ENCODE data around the gene EIF4E3.

Gene EIF4E3

GRCh38 chr3:71725271-71725991 lies at the start of gene EIF4E3:
EIF4E3 (minus strand) TSS chr3:71725402; CDS start chr3:71725367, 35 bp downstream.
- peaks cover 4% of the 10 kb centered on the region for H3K27me3 ChIP-seq (replicated peaks; ENCODE audit: control insufficient read depth, insufficient read depth, low read length)
- H3K9me3 ChIP-seq (ENCODE audit: control insufficient read depth, low read length): no peaks in the 10 kb centered on the region
- peaks cover 11% of the 10 kb centered on the region for H3K4me1 ChIP-seq (ENCODE audit: control insufficient read depth, insufficient read depth, low read length)
- H3K9ac ChIP-seq (ENCODE audit: low read length): peak within 1 kb of the TSS; percentile 88
- peak within 1 kb of the TSS; percentile 89 for H3K4me3 ChIP-seq (ENCODE audit: low read length)
- peak; percentile 80 for DNase-seq (ENCODE audit: low read depth)
- no peaks in the 10 kb centered on the region for H3K36me3 ChIP-seq (ENCODE audit: control insufficient read depth, insufficient read depth, low read length, severe bottlenecking)

DNA sequence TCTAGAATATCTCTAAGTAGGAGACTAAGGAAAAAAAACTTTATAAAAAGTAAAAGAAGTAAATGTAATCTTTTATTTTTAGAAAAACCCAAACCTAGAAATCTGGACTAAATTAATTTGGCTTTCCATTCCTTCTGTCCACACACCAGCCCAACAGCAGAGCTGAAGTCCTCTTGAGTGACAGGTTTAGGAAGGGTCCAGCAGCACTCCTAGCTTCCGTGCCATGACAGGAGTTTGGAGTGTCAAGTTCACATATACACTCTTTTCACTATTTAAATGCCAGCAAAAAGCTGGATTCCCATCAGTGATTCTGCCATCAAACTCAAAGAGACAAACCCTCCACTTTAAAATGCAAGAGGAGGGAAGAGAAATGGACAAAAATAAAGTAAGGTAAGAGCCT lies 46.7 kb upstream of the EIF4E3 start:
- DNase-seq (ENCODE audit: low read depth): no peak

GRCh38 chr3:71771126-71771525 lies 45.9 kb upstream of the EIF4E3 start:
- Histone ChIP-seq H3K4me3 (ENCODE audit: low read length) (no peak overlapping the region), H3K27me3 (replicated peaks; ENCODE audit: control insufficient read depth, insufficient read depth, low read length) (peaks cover 27% of the 10 kb centered on the region), H3K9ac (ENCODE audit: low read length) (no peak overlapping the region), H3K36me3 (ENCODE audit: control insufficient read depth, insufficient read depth, low read length, severe bottlenecking) (no peaks in the 10 kb centered on the region), H3K9me3 (ENCODE audit: control insufficient read depth, low read length) (no peaks in the 10 kb centered on the region), H3K4me1 (ENCODE audit: control insufficient read depth, insufficient read depth, low read length) (no peaks in the 10 kb centered on the region)
- no peak for DNase-seq (ENCODE audit: low read depth)

More for the DNA sequence above, 46.7 kb upstream of the EIF4E3 start:
- Histone ChIP-seq H3K36me3 (ENCODE audit: control insufficient read depth, insufficient read depth, low read length, severe bottlenecking) (no peaks in the 10 kb centered on the region), H3K4me1 (ENCODE audit: control insufficient read depth, insufficient read depth, low read length) (no peaks in the 10 kb centered on the region), H3K9me3 (ENCODE audit: control insufficient read depth, low read length) (no peaks in the 10 kb centered on the region), H3K27me3 (replicated peaks; ENCODE audit: control insufficient read depth, insufficient read depth, low read length) (peaks cover 23% of the 10 kb centered on the region), H3K4me3 (ENCODE audit: low read length) (no peak overlapping the region), H3K9ac (ENCODE audit: low read length) (no peak overlapping the region)

DNA sequence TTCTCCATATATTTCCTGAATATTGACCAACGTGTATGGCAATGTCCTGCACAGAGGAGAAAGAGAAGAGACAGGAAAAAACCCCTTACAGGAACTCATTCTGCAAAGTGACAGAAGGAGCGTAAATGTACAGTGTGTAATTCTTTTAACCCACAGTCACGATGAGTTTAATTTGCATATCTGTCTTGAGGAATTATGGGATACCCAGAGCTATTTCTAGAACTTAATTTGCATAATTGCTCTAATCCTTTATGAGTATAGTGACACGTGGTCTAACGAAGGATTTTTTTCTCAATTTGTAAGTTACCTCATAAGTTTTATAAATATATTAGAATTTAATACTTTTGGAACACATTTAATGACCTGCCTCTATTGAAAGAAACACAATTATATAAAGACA lies 38.2 kb upstream of the EIF4E3 start:
- DNase-seq (ENCODE audit: low read depth): no peak
- H3K4me3 ChIP-seq (ENCODE audit: low read length): no peak overlapping the region
- peaks cover 55% of the 10 kb centered on the region for H3K27me3 ChIP-seq (replicated peaks; ENCODE audit: control insufficient read depth, insufficient read depth, low read length)
- H3K9ac ChIP-seq (ENCODE audit: low read length): no peak overlapping the region
- no peaks in the 10 kb centered on the region for H3K36me3 ChIP-seq (ENCODE audit: control insufficient read depth, insufficient read depth, low read length, severe bottlenecking)
- no peaks in the 10 kb centered on the region for H3K9me3 ChIP-seq (ENCODE audit: control insufficient read depth, low read length)
- H3K4me1 ChIP-seq (ENCODE audit: control insufficient read depth, insufficient read depth, low read length): no peaks in the 10 kb centered on the region

DNA sequence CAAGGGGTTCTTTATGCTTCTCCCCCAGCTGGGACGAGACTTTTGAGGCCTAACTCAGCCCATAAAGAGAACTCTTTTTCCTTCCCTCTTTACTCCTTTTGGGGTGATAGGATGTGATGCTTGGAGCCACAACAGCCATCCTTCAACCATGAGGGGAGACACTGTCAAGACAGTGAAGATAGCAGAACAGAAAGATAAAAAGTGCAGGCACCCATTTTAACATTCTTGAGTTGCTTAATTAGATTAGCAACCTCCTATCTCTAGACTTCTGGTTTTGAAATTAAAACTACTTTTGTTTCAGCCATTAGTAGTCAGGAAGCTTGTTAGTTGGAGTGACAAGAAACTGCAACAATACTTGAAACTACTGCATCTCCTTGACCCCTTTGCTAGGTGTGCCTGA lies 34.9 kb upstream of the EIF4E3 start:
- no peak overlapping the region for H3K9ac ChIP-seq (ENCODE audit: low read length)
- DNase-seq (ENCODE audit: low read depth): no peak
- no peaks in the 10 kb centered on the region for H3K36me3 ChIP-seq (ENCODE audit: control insufficient read depth, insufficient read depth, low read length, severe bottlenecking)
- H3K4me1 ChIP-seq (ENCODE audit: control insufficient read depth, insufficient read depth, low read length): no peaks in the 10 kb centered on the region
- no peak overlapping the region for H3K4me3 ChIP-seq (ENCODE audit: low read length)
- H3K27me3 ChIP-seq (replicated peaks; ENCODE audit: control insufficient read depth, insufficient read depth, low read length): peaks cover 67% of the 10 kb centered on the region
- H3K9me3 ChIP-seq (ENCODE audit: control insufficient read depth, low read length): no peaks in the 10 kb centered on the region

DNA sequence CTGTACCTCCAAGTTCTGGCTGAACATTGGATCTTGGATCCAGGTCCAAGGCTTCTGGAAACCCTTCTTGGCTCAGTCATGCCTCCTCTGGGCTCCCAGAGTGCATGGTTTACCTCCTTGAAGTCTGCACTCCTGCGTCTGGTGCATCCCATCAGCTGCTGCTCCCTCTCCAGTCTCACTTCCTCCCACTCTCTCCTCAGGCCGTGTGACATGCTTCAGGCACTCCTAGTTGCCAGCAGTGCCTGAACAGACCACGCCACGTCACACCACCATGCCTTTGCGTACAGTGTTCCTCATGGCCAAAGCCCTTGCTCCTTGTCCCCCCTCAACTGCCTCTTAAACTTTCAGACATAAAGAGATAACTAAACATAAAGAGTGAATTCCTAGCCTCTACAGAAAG lies 34.2 kb upstream of the EIF4E3 start:
- no peak overlapping the region for H3K4me3 ChIP-seq (ENCODE audit: low read length)
- peaks cover 72% of the 10 kb centered on the region for H3K27me3 ChIP-seq (replicated peaks; ENCODE audit: control insufficient read depth, insufficient read depth, low read length)
- H3K9ac ChIP-seq (ENCODE audit: low read length): no peak overlapping the region
- no peak for DNase-seq (ENCODE audit: low read depth)
- H3K36me3 ChIP-seq (ENCODE audit: control insufficient read depth, insufficient read depth, low read length, severe bottlenecking): no peaks in the 10 kb centered on the region
- no peaks in the 10 kb centered on the region for H3K9me3 ChIP-seq (ENCODE audit: control insufficient read depth, low read length)
- no peaks in the 10 kb centered on the region for H3K4me1 ChIP-seq (ENCODE audit: control insufficient read depth, insufficient read depth, low read length)

DNA sequence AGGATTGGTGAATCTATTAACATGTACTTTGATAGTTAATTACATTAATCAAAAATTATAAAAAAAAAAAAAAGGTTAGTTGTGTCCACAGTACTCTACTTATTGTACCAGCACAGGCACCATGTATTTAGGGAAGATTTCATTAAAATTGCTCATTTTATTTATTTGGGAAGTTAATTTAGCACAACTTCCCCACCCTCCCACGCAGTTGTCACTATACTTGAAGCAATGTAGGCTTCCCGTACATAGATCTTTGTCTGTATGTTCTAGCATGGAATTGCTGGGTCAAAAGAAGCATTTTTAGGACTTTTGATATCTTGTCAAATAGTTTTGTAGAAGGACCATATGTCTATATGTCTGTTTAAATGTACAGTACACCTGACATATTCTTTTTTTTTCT lies 32.9 kb upstream of the EIF4E3 start:
- Histone ChIP-seq H3K9me3 (ENCODE audit: control insufficient read depth, low read length) (no peaks in the 10 kb centered on the region), H3K36me3 (ENCODE audit: control insufficient read depth, insufficient read depth, low read length, severe bottlenecking) (no peaks in the 10 kb centered on the region), H3K4me1 (ENCODE audit: control insufficient read depth, insufficient read depth, low read length) (no peaks in the 10 kb centered on the region), H3K9ac (ENCODE audit: low read length) (no peak overlapping the region), H3K4me3 (ENCODE audit: low read length) (no peak overlapping the region), H3K27me3 (replicated peaks; ENCODE audit: control insufficient read depth, insufficient read depth, low read length) (peaks cover 61% of the 10 kb centered on the region)
- no peak for DNase-seq (ENCODE audit: low read depth)

GRCh38 chr3:71754610-71755253 lies 29.5 kb upstream of the EIF4E3 start:
- H3K9ac ChIP-seq (ENCODE audit: low read length): no peak overlapping the region
- peaks cover 60% of the 10 kb centered on the region for H3K27me3 ChIP-seq (replicated peaks; ENCODE audit: control insufficient read depth, insufficient read depth, low read length)
- H3K36me3 ChIP-seq (ENCODE audit: control insufficient read depth, insufficient read depth, low read length, severe bottlenecking): no peaks in the 10 kb centered on the region
- peaks cover 3% of the 10 kb centered on the region for H3K9me3 ChIP-seq (ENCODE audit: control insufficient read depth, low read length)
- H3K4me3 ChIP-seq (ENCODE audit: low read length): peak overlapping the region; percentile 56
- DNase-seq (ENCODE audit: low read depth): no peak
- no peaks in the 10 kb centered on the region for H3K4me1 ChIP-seq (ENCODE audit: control insufficient read depth, insufficient read depth, low read length)

DNA sequence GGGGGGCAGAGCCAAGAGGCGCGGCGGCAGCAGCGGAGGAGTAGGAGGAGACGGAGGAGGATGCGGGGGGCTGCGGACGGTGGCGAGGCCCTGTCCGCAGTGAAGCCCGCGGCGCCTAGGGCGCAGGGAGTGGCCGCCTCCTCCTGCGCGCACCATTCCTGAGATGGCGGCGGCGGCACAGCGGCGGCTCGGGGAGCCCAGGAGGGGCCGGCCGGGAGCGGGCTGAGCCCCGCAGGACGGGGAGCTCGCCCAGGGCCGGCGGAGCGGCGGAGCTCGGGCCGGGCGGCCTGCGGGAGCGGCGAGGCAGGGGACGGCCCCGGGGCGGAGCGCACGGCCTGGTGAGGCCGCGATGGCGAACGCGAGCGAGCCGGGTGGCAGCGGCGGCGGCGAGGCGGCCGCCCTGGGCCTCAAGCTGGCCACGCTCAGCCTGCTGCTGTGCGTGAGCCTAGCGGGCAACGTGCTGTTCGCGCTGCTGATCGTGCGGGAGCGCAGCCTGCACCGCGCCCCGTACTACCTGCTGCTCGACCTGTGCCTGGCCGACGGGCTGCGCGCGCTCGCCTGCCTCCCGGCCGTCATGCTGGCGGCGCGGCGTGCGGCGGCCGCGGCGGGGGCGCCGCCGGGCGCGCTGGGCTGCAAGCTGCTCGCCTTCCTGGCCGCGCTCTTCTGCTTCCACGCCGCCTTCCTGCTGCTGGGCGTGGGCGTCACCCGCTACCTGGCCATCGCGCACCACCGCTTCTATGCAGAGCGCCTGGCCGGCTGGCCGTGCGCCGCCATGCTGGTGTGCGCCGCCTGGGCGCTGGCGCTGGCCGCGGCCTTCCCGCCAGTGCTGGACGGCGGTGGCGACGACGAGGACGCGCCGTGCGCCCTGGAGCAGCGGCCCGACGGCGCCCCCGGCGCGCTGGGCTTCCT lies 28.8 kb upstream of the EIF4E3 start, which contains the start of gene GPR27:
Gene GPR27, plus strand, starts transcription at position 155 of the 909 bp plus-strand sequence. Its CDS starts 195 bp downstream, at position 350.
- Histone ChIP-seq H3K9ac (ENCODE audit: low read length) (no peak within 1 kb of the TSS), H3K9me3 (ENCODE audit: control insufficient read depth, low read length) (peaks cover 3% of the 10 kb centered on the region), H3K36me3 (ENCODE audit: control insufficient read depth, insufficient read depth, low read length, severe bottlenecking) (no peaks in the 10 kb centered on the region), H3K4me1 (ENCODE audit: control insufficient read depth, insufficient read depth, low read length) (no peaks in the 10 kb centered on the region), H3K4me3 (ENCODE audit: low read length) (peak within 1 kb of the TSS; percentile 56), H3K27me3 (replicated peaks; ENCODE audit: control insufficient read depth, insufficient read depth, low read length) (peaks cover 57% of the 10 kb centered on the region)
- DNase-seq (ENCODE audit: low read depth): peak; percentile 67

GRCh38 chr3:71752831-71753700 lies 27.9 kb upstream of the EIF4E3 start:
- peaks cover 3% of the 10 kb centered on the region for H3K9me3 ChIP-seq (ENCODE audit: control insufficient read depth, low read length)
- no peak overlapping the region for H3K9ac ChIP-seq (ENCODE audit: low read length)
- H3K36me3 ChIP-seq (ENCODE audit: control insufficient read depth, insufficient read depth, low read length, severe bottlenecking): no peaks in the 10 kb centered on the region
- no peaks in the 10 kb centered on the region for H3K4me1 ChIP-seq (ENCODE audit: control insufficient read depth, insufficient read depth, low read length)
- H3K27me3 ChIP-seq (replicated peaks; ENCODE audit: control insufficient read depth, insufficient read depth, low read length): peaks cover 54% of the 10 kb centered on the region
- no peak for DNase-seq (ENCODE audit: low read depth)
- H3K4me3 ChIP-seq (ENCODE audit: low read length): no peak overlapping the region
